D721Med (cell line): ENCODE results near the gene IFNW1.

Experiments used
- DNase-seq: peaks from one replicate; pipeline ENCODE4 v3.0.0; 2011; ENCODE audit warnings: low spot score; ENCODE audit not compliant: insufficient read length
- FAIRE-seq: peaks from 2 replicates; lab custom pipeline; 2011; peaks lifted over from hg19 to GRCh38; lab: Jason Lieb, UNC
- TF ChIP-seq, protein P1 (sequence below): IDR thresholded peaks from 2 replicates; pipeline ENCODE4 v1.5.1; 2012; ENCODE audit warnings: mild to moderate bottlenecking, control low read depth; ENCODE audit not compliant: insufficient read depth; ENCODE audit errors: missing control alignments

The IFNW1 gene

GRCh38 chr9:21121595-21122251, 19.9 kb downstream of the IFNW1 start:
- TF ChIP-seq, protein P1, sequence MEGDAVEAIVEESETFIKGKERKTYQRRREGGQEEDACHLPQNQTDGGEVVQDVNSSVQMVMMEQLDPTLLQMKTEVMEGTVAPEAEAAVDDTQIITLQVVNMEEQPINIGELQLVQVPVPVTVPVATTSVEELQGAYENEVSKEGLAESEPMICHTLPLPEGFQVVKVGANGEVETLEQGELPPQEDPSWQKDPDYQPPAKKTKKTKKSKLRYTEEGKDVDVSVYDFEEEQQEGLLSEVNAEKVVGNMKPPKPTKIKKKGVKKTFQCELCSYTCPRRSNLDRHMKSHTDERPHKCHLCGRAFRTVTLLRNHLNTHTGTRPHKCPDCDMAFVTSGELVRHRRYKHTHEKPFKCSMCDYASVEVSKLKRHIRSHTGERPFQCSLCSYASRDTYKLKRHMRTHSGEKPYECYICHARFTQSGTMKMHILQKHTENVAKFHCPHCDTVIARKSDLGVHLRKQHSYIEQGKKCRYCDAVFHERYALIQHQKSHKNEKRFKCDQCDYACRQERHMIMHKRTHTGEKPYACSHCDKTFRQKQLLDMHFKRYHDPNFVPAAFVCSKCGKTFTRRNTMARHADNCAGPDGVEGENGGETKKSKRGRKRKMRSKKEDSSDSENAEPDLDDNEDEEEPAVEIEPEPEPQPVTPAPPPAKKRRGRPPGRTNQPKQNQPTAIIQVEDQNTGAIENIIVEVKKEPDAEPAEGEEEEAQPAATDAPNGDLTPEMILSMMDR = no peak
- FAIRE-seq = no peak
- no peak for DNase-seq

GRCh38 chr9:21121079-21121478, 20.6 kb downstream of the IFNW1 start:
- TF ChIP-seq, protein P1 = no peak
- no peak for DNase-seq
- no peak for FAIRE-seq

- DNase-seq (no peak), FAIRE-seq (no peak)
- TF ChIP-seq, protein P1 = no peak
Measured at GRCh38 chr9:21119093-21119770, 22.4 kb downstream of the IFNW1 start.

- FAIRE-seq = no peak
- no peak for DNase-seq
- TF ChIP-seq, protein P1 = no peak
Measured at GRCh38 chr9:21114311-21114710, 27.3 kb downstream of the IFNW1 start.

DNA sequence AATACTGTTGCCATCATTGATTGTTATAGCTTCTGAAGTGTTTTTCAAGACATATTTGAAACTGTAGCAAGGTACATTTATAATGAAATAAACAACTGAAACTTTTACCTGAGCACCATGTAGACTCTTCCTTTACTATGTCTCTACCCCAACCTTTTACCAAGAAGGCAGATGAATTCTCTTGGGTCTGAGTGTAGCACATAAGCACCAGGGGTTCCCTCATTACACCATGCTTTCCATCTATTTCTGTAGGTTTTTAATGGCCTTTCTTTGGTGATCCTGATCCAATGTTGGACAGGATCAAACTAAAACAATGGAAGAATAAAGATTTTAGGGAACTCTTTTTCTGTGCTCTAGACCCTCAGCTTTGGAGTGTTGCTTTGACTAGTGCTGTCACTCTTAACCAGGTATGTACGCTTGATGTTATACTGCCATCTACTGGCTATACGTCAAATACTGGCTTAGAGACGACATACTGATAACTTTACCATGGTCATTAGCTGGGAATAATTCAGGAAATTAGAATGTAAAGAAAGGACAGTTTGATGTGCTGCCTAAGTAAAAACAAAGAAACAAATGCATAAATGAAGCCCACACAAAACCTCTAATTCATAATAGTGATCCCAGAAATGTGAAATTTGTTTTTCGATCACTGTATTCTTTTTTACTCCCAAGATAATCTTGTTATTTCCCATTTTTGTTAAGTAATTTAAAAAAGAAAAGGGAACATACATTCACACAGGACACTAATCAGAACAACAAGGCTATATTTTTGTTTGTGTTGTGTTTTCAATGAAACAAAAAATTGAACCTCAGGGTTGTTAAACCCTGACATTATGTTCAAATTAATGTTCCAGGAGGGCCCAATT, 30.7 kb downstream of the IFNW1 start:
- no peak for DNase-seq
- peak; percentile 89 for FAIRE-seq
- TF ChIP-seq, protein P1 = peak; percentile 95

GRCh38 chr9:21104787-21105186, 36.8 kb downstream of the IFNW1 start:
- DNase-seq (no peak), FAIRE-seq (no peak)
- TF ChIP-seq, protein P1 = no peak

- TF ChIP-seq, protein P1 = no peak
- DNase-seq (no peak), FAIRE-seq (no peak)
Measured at GRCh38 chr9:21102305-21102704, 39.3 kb downstream of the IFNW1 start.
